ENCODE data around the gene ZNF385C.

ZNF385C gene

DNA sequence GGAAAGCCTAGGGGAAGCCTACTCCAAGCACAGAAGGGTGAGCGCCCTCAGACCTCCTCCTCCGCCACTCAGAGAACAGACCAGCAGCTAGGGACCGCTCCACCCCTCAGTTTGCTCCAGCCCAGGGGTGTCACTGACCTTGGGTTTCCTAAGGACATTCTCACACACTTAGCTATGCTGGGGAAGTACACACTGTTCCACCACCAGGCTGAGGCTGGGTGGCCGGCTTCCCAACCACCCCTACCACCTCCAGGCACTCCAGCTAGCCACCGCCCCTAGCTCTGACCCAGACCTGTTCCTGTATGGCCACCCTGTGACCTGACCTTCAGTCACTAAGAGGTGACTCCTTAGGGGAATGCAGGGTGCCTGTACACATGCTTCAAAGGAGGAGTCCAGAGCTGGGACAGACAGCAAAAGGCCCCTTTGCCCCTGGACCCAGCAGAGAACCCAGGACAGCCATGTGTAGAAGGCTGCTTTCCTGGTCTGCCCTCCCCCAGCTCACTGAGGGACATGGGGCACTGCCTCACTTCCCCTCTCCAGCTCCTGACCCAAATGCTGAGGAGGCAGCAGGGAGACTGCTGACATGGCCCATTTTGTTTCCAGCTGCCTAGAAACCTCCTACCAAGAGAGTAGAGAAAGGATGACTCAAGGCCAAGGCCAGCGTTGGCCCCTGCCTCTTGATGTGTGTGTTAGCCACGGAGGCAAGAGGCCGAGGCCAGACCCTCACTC lies 31.0 kb upstream of the ZNF385C start:
- intact Hi-C loops (cut with DNase I), result no loop called here
- peak in 12 of 42 donors; percentile 18 to 64 (median 40) for DNase-seq

DNA sequence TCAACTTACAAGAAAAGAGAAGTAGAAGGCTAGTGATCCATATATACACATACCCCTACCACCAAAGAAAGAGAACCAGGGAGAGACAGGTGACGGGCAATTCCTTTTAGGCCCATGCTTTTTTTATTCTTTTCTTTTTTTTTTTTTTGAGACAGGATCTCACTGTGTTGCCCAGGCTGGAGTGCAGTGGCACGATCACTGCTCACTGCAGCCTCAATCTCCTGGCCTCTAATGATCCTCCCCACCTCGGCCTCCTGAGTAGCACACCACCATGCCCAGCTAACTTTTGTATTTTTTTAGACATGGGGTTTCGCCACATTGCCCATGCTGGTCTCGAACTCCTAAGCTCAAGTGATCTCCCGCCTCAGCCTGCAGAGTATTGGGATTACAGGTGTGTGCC lies 29.1 kb upstream of the ZNF385C start:
- no peak for DNase-seq
- intact Hi-C loops (cut with DNase I), result no loop called here

DNA sequence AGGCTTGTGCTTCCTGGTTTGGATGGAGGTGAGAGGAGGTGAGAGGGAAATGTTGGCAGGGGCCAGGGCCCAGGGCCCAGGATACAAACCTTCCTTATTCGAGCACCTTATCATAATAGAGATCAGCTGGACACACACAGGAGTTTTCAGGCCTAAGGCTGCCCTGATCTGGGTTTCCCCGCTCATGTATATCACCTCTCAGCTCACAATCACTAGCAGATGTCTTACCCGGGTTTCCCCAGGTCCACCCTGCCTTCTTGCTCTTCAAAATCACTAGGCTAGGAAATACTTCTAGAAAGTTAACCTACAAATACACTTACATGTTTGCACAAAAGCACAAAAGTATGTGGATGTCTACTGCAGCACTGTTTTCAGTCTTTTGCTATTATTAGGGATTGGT lies 28.6 kb upstream of the ZNF385C start:
- intact Hi-C loops (cut with DNase I), result no loop called here
- DNase-seq, result no peak

DNA sequence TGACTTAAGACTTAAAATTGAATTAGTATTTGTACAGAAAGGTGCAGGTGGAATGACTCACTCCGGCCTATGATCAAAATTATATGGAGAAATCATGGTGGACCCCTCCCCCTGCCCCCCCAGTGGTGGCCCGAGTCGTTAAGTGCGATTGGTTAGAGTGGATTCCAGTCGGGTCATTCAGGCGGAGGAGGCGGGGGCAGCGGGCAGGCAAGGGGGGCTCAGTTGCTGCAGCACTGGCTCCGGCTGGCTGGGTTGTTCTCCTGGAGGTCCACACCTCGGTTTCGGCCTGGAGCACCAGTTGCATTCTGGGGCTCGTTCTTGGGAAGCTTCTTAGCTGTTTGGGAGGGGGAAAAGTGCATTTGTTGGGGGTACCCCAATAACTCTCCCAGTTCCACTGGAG lies 27.3 kb upstream of the ZNF385C start:
- DNase-seq, result no peak
- intact Hi-C loops (cut with DNase I), result no loop called here

DNA sequence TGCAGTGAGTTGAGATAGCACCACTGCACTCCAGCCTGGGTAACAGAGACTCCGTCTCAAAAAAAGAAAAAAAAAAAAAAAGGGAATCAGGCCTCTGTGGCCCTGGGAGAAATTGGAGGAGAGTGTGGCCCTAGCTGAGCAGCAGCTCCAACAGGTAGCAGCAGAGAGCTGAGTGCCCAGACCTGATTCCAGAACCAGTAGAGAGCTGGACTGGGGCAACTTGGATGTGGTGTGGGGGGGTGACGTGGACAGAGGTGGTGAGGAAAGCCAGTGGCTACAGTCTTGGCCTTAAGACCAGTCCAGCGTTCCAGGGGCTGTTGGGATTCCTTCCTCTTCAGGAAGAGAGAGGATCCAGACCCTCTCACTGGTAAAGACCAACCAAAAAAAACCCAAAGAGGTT lies 26.0 kb upstream of the ZNF385C start:
- no peak for DNase-seq
- intact Hi-C loops (cut with DNase I), result no loop called here

DNA sequence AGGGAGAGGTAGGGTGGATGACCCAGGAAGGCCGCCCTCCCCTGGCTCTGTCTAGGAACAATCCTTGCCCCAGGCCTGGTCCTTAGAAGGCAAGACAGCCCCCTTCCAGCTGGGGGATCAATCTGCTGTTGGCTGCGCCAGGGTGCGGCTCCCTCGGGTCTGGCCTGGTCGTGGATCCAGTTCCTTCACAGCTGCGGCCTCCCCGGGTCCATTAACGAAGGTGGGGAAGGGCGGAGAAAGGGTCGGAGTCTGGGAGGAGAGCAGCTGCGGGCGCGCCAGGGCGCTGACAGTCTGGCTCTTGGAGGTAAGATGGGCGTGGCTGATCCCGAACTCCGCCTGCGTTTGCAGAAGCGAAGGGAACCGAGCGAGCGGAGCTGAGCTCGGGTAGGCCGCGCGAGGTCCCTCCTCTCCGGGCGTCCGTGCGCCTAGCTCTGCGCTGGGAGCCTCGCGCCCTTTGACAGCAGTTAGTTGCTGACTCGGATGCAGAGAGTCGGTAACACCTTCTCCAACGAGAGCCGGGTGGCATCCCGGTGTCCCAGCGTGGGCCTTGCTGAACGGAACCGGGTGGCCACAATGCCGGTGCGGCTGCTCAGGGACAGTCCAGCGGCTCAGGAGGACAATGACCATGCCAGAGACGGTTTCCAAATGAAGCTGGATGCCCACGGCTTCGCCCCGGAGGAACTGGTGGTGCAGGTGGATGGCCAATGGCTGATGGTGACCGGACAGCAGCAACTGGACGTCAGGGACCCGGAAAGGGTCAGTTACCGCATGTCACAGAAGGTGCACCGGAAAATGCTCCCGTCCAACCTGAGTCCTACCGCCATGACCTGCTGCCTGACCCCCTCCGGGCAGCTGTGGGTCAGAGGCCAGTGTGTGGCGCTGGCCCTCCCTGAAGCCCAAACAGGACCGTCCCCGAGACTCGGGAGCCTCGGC lies 24.4 kb upstream of the ZNF385C start, which contains the start of gene HSPB9:
TSS of gene HSPB9 (plus strand) at position 434 of the 933 bp plus-strand sequence. CDS start at position 481, 47 bp downstream.
- intact Hi-C loops (cut with DNase I), result no loop called here
- peak in 41 of 42 donors; percentile 28 to 86 (median 61) for DNase-seq

DNA sequence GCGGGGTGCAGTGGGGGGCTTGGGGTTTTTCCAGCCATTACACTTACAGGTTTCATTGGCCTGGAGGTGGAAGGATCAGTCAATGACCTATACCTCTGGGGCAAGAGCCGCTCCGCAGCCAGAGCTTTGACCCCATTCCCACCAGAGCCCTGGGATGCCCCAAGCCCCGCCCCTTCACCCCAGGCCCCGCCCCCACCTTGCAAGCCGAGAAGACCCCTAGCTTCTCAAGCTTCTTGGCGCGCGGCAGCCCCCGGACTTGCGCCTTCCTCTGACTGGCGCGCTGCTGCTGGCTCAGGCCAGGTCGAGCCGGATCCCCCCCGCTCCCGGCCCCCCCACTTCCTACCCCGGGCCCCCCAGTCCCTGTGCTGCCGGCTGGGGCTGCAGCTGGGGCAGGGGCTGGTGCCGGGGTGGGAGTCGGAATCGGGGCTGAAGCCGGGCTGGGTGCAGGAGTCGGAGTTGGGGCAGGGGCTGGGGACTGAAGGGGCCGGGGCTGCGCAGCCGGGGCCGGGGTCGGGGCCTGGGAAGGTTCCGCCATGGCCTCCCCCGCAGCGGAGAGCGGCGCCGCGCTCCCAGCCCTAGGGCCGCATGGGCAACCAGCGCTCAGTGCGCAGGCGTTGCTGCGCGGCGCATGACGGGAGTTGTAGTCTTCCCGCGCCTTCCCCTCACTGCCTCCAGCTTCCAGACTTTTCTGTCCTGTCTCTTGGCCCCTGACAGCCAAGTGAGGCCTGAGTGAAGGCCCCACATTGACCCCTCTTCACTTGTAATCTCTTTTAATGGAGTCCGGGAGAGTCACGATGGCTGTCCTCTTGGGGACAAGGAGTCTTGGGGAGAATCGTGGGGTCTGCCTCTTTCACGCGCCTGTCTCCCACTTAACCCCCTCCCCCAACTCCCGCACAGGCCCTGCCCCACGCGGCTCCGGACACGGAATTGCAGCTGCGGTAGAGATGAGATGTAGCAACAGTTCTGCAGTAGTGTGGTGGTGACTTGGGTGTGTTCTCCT lies 22.8 kb upstream of the ZNF385C start, which contains the start of gene KAT2A:
TSS of gene KAT2A (minus strand) at position 598 of the 1,000 bp plus-strand sequence. CDS start at position 535, 63 bp downstream.
- peak; percentile 71 to 95 (median 90) for DNase-seq
- intact Hi-C loops (cut with DNase I), result no loop called here

DNA sequence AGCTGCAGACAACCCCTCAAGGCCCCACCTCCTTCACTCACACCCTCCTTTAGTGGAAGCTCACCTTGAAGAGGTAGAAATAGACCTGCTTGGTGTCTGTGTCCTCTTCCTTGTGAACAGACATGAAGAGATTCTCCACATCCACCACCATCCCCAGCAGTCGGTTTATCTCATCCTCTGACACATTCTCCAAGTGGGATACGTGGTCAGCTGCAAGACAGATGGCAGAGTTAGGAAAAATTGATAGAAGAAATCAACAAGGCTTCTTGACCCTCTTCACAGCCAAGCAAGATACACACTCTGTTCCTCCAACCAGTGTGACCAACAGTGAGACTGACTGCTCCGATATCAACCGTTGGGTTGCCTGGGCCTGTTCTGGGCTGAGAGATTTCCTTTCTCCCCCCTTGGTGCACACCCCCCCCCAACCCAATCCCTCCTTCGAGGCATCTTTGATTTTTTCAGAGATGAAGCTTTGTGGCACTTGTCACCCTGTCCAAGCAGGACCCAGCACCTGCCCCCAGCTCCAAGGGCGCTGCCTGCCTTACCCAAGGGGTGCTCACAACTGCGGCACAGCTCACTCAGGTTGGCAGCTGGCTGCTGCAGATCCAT lies 22.0 kb upstream of the ZNF385C start:
- intact Hi-C loops (cut with DNase I), result no loop called here
- DNase-seq, result no peak

DNA sequence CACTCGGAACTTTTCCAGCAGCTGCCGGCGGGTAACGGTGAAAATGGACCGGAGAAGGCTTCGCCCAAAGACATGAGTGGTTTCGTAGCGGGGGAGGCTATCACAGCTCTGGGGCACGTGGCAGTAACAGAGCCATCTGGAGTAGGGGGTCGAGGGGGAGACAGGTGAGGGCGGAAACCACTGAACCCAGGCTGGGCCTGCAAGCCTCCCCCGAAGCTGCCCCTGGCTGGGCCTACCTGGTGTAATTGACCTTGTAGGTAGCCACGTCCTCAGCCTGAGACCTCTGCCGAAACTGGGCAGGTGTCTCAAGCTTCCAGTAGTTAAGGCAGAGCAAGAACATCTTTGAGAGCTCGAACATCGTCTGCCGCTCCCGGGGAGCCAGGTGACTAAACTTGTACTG lies 21.0 kb upstream of the ZNF385C start:
- intact Hi-C loops (cut with DNase I), result loop anchor here (10.0 kb wide), 1 partner anchor 154 kb away; the partner anchor contains the start of gene CNP
- no peak for DNase-seq

DNA sequence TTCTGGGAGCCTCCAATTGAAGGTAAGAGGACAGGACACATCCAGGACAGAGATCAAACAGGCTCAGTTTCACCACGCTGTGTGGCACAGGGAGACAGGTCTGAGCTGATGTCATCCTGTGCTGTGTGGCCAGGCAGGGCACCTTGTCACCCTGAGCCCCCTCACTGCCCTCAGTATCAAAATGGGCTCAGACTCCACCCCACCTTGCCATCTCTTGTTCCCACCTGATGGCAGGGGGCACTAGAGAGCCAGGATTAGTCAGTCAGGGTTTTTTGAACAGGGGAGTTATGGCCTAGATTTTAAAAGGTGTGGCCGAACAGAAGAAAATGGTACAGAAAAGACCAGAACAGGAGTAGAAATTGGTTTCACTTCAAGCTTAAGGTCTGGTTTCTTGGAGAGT lies 20.3 kb upstream of the ZNF385C start:
- intact Hi-C loops (cut with DNase I), result loop anchor here (10.0 kb wide), 1 partner anchor 154 kb away; the partner anchor contains the start of gene CNP
- DNase-seq, result peak in 10 of 42 donors; percentile 26 to 60 (median 48)

DNA sequence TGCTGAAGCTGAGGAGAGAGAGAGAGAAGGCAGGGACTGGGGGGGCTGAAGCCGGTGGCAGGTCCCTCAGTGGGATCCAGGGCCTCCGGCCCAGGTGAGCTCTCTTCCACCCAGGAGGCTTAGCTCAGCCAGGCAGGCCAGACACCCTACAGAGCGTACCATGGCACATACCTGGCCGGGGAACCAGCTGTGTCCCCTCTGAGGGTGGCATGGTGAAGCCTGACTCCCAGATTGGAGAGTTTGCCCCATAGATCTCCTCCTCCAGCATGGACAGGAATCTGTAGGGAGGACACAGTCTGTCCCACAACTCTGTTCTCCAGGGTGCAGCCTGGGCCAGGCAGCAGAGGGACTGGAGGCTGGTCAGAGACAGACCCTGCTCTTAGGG lies 19.8 kb upstream of the ZNF385C start:
- intact Hi-C loops (cut with DNase I), result loop anchor here (10.0 kb wide), 1 partner anchor 153 kb away; the partner anchor contains the start of gene CNP
- DNase-seq, result no peak

DNA sequence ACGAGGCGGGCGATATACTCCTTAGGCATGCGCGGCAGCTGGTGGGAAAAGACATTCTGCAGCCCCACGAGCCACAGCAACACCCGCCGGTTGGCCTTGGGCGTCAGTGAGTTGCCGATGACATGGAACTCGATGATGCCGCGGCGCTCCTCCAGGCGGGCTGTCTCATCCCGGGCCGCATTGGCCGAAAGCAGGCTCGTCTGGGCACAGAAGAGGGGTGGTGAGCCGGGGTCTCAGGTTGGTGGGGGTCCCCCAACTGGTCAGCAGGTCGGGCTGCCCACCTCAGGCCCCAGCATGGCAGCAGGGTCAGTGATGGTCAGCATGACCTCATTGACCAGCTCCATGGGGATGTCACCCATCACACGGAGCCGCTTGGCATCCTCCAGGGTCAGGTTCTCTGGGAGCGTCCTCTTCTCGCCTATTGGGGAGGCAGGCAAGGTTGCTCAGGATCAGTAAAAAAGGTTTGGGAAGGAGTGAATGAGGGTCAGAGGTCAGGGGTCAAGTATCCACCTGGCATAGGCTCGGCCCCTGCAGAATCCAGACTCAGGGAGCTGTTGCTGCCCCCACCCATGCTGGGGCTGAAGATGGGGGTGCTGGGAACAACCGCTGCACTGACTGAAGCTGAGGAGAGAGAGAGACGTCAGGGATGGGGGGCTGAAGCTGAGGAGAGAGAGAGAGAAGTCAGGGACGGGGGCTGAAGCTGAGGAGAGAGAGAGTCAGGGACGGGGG lies 19.3 kb upstream of the ZNF385C start:
- DNase-seq, result no peak
- intact Hi-C loops (cut with DNase I), result loop anchor here (10.0 kb wide), 1 partner anchor 153 kb away; the partner anchor contains the start of gene CNP

DNA sequence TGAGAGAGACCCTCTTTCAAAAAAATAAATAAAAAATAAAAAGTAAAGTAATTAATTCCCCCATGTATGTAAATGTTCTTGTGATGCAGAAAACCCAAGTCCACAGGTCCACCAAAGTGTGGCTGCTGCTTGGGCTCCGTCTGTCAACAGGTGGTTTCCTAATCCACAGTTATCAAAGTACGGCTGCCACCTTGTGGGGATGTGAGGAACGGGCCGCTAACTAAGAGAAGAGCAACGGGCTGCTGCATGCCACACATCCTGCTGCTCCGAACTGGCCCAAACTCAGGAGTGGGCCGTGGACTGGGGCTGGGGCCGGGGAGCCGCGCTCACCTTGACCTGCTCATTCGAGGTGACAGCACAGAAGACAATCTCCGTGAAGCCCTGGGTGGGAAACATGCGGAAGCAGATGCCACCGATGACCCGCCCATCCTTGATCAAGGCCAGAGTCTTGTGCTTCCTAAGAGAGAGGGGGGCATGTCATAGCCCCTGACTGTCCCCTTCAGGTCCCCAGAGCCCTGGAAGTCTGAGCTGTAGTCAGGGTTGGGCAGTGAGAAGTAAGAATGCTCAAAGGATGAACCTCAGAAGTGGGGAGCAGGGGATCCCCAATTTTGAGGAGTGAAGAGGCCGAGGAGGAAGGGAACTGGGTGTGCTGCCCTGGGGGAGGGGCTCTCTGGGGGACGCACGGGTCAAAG lies 18.6 kb upstream of the ZNF385C start:
- DNase-seq, result peak; percentile 65 to 92 (median 84)
- intact Hi-C loops (cut with DNase I), result loop anchor here (10.0 kb wide), 1 partner anchor 152 kb away; the partner anchor contains the start of gene CNP

DNA sequence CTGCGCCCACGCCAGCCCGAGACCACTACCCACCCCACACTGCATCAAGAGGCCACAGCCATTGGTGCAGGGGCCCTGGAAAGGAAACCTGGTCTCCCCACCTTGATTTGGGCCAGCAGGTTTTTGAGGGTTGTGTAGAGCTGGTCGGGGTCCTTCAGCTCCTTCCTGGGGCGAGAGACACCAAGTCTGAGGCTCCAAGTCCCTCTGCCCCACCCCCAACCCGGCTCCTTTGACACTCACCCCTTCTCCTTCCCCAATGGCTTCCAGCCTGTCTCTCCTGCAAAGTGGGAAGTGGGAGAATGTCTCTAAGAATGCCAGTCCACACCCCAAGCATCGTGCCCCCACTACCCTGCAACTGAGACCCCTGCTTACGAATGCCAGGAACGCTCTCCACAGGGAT lies 15.8 kb upstream of the ZNF385C start:
- intact Hi-C loops (cut with DNase I), result loop anchor here (10.0 kb wide), 1 partner anchor 149 kb away; the partner anchor contains the start of gene CNP
- no peak for DNase-seq

DNA sequence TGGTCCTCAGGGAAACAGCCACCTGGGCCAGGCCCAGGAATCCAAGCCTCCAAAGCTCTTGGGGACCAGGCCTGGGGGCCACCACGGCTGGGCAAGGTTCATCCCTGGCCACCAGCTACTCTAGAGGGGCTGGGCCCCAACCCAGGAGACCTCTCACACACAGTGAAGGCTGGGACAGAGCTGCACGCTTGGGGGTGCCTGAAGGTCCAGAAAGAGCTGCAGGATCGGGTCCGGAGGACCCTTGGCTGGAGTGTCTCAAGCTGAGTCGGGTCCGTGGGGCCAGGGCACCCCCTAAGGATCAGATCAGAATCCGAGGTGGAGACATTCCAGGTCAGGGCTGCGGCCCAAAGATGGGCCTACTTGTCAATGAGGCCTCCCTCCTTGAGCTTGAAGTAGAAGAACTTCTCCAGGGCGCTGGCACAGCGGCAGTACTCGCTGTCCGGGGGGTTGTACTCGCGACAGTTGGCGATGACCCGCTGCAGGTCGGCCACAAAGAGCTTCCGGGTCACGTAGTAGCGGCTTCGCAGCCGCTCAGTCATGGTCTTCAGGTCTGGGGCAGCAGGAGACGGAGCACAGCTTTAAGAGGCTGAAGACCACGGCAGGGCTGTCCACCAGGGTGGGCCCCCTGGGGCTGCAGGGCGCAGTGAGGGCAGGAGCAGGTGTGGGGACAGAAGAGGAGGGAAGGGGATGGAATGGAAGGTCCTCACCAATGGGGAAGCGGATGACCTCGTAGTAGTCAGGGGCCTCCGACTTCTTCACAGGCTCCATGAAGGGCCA lies 15.2 kb upstream of the ZNF385C start:
- intact Hi-C loops (cut with DNase I), result loop anchor here (10.0 kb wide), 1 partner anchor 149 kb away; the partner anchor contains the start of gene CNP
- no peak for DNase-seq

Measured in head of caudate nucleus (tissue), 42 donors.